Progenitor cell of endocrine pancreas (in vitro differentiated cells): ENCODE data around the gene LHX1. TPM values are rescaled to one million over a fixed set of nuclear protein-coding genes. Genes with fewer than 3 reads are reported as not detected.

Experiments
- DNase-seq: peaks from one replicate; pipeline ENCODE4 v3.0.0; 2021; ENCODE audit warnings: low spot score; ENCODE audit not compliant: unreplicated experiment
- H3K27ac Mint-ChIP-seq: 2 replicates; pipeline ENCODE4 v1.8.0; 2021; ENCODE audit warnings: mild to moderate bottlenecking, moderate library complexity, mixed read lengths
- H3K27me3 Mint-ChIP-seq: 2 replicates; pipeline ENCODE4 v1.8.0; 2021; ENCODE audit warnings: mixed read lengths
- H3K36me3 Mint-ChIP-seq: 2 replicates; pipeline ENCODE4 v1.8.0; 2022; ENCODE audit warnings: mixed read lengths; ENCODE audit not compliant: insufficient read depth
- H3K4me1 Mint-ChIP-seq: 2 replicates; pipeline ENCODE4 v1.8.0; 2021; ENCODE audit warnings: low read depth, mixed read lengths
- H3K4me3 Mint-ChIP-seq: 2 replicates; pipeline ENCODE4 v1.8.0; 2021; ENCODE audit warnings: low read depth, mild to moderate bottlenecking, moderate library complexity, mixed read lengths
- H3K9me3 Mint-ChIP-seq: 2 replicates; pipeline ENCODE4 v1.8.0; 2021; ENCODE audit warnings: low read depth, mixed read lengths
- CTCF ChIP-seq: fragments of 200-600 bp; sonication (generic); IDR thresholded peaks from one replicate; pipeline ENCODE4 v1.5.0; 2021; ENCODE audit warnings: antibody characterized with exemption, mild to moderate bottlenecking; ENCODE audit not compliant: unreplicated experiment
- long read RNA-seq: library from polyadenylated mRNA; unstranded; transcript quantifications from one replicate; pipeline ENCODE4 v2.0.0, GENCODE V29; 2020
- total RNA-seq: library from RNA; stranded (reverse); gene quantifications from 2 replicates; pipeline ENCODE4 v1.2.1, GENCODE V29; 2021

LHX1 gene
- 1.8 and 2.0 TPM in 2 replicates for total RNA-seq
- long read RNA-seq = 0 reads

- peak within 1 kb of the TSS; percentile 62 for H3K27ac Mint-ChIP-seq
- H3K27me3 Mint-ChIP-seq = peaks cover 92% of the 10 kb centered on the region
Observed at GRCh38 chr17:36937001-36937958, at the start of gene LHX1. LHX1 (plus strand) TSS chr17:36937475; CDS start chr17:36938198, 723 bp downstream.

GRCh38 chr17:36888236-36888951, 48.9 kb upstream of the LHX1 start:
- Mint-ChIP-seq H3K9me3 (no peaks in the 10 kb centered on the region), H3K27me3 (peaks cover 23% of the 10 kb centered on the region), H3K4me1 (peaks cover 16% of the 10 kb centered on the region), H3K27ac (no peak overlapping the region), H3K36me3 (no peaks in the 10 kb centered on the region), H3K4me3 (no peak overlapping the region)
- DNase-seq = no peak
- TF ChIP-seq CTCF = no peak

More at GRCh38 chr17:36937001-36937958, at the start of gene LHX1:
- Mint-ChIP-seq H3K36me3 (no peaks in the 10 kb centered on the region), H3K9me3 (no peaks in the 10 kb centered on the region), H3K4me3 (peak within 1 kb of the TSS; percentile 65), H3K4me1 (peaks cover 42% of the 10 kb centered on the region)
- TF ChIP-seq CTCF = no peak
- no peak for DNase-seq

DNA sequence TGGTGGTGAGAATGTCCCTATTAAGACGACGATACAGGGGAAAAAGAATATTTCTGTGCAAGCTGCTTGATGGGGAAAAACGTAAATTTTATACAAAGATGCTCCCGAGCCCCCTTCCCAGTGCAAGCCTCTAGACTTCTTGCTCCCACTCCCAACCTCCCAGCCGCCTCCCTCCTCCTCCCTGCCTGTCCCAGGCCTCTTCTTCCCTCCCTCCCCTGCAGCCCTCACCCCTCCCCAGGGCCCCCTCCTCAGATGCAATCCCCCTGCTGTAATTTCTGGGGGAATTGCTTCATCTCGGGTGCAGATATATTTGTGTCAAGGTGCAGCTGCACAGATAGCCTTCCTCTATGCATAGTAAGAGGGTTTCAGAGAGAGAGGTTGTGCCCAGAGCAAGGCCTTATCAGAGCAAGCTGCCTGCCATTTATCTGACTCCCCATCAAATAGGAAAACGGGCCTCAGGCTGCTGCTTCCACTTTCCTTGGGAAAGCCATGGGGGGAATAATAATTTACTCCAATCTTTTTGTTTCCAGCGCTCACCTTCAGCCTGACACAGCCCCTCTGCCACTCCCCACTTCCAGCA, 47.4 kb upstream of the LHX1 start:
- Mint-ChIP-seq H3K27me3 (peaks cover 29% of the 10 kb centered on the region), H3K27ac (no peak overlapping the region), H3K4me3 (no peak overlapping the region), H3K4me1 (peaks cover 15% of the 10 kb centered on the region), H3K9me3 (no peaks in the 10 kb centered on the region), H3K36me3 (no peaks in the 10 kb centered on the region)
- TF ChIP-seq CTCF = no peak
- no peak for DNase-seq

- H3K4me1 Mint-ChIP-seq = peaks cover 13% of the 10 kb centered on the region
- no peak for DNase-seq
- H3K27me3 Mint-ChIP-seq = peaks cover 31% of the 10 kb centered on the region
- no peaks in the 10 kb centered on the region for H3K36me3 Mint-ChIP-seq
- no peak overlapping the region for H3K4me3 Mint-ChIP-seq
- no peak for TF ChIP-seq CTCF
- no peak overlapping the region for H3K27ac Mint-ChIP-seq
- H3K9me3 Mint-ChIP-seq = no peaks in the 10 kb centered on the region
Observed at GRCh38 chr17:36890398-36891168, 46.7 kb upstream of the LHX1 start.
